HG02642 (cell line): ENCODE measurements around the gene SIRT4.

ENCODE experiments used
- ATAC-seq: cut with Tn5 transposase; IDR thresholded peaks from one replicate; pipeline ENCODE4 v1.9.1; 2021; ENCODE audit warnings: mild to moderate bottlenecking; ENCODE audit not compliant: unreplicated experiment, poor library complexity

SIRT4 gene

GRCh38 chr12:120361506-120362208 is 59.5 kb downstream of the SIRT4 start:
- ATAC-seq = no peak
